GM12891 (cell line): ENCODE data around the gene MYCN.

Experiments
- PAX5 ChIP-seq: IDR thresholded peaks from 2 replicates; pipeline ENCODE4 v1.6.1; 2011; ENCODE audit warnings: low read length, moderate library complexity, mild to moderate bottlenecking; ENCODE audit not compliant: insufficient read depth, severe bottlenecking
- POLR2A ChIP-seq: IDR thresholded peaks from 2 replicates; pipeline ENCODE4 v1.6.1; 2011; ENCODE audit warnings: low read depth, low read length, control low read depth
- POLR2AphosphoS5 ChIP-seq: IDR thresholded peaks from 2 replicates; pipeline ENCODE4 v1.6.1; 2011; ENCODE audit warnings: low read depth, low read length, control low read depth
- POU2F2 ChIP-seq: IDR thresholded peaks from 2 replicates; pipeline ENCODE4 v1.6.1; 2011; ENCODE audit warnings: low read depth, mild to moderate bottlenecking, control low read depth, low read length, moderate library complexity
- TAF1 ChIP-seq: IDR thresholded peaks from 2 replicates; pipeline ENCODE4 v1.6.1; 2011; ENCODE audit warnings: low read depth, low read length, control low read depth

- TF ChIP-seq POLR2A: no peak
- TF ChIP-seq POLR2AphosphoS5: no peak
- no peak for TF ChIP-seq POU2F2
- TF ChIP-seq TAF1: no peak
- no peak for TF ChIP-seq PAX5
Observed at GRCh38 chr2:15939854-15940660, at the start of gene MYCN.
